Measurements from ENCODE around the gene NRCAM. TPM values are rescaled to one million over a fixed set of nuclear protein-coding genes. Genes with fewer than 3 reads are reported as not detected.
"Not testable (repeated sequence)": the region's sequence is repeated elsewhere in the genome, so short reads cannot be mapped to it uniquely, and the experiment has no call there.

Gene NRCAM
- polyA plus RNA-seq, 4 donors: 20.5 to 23.6 (median 22.0) TPM

DNA sequence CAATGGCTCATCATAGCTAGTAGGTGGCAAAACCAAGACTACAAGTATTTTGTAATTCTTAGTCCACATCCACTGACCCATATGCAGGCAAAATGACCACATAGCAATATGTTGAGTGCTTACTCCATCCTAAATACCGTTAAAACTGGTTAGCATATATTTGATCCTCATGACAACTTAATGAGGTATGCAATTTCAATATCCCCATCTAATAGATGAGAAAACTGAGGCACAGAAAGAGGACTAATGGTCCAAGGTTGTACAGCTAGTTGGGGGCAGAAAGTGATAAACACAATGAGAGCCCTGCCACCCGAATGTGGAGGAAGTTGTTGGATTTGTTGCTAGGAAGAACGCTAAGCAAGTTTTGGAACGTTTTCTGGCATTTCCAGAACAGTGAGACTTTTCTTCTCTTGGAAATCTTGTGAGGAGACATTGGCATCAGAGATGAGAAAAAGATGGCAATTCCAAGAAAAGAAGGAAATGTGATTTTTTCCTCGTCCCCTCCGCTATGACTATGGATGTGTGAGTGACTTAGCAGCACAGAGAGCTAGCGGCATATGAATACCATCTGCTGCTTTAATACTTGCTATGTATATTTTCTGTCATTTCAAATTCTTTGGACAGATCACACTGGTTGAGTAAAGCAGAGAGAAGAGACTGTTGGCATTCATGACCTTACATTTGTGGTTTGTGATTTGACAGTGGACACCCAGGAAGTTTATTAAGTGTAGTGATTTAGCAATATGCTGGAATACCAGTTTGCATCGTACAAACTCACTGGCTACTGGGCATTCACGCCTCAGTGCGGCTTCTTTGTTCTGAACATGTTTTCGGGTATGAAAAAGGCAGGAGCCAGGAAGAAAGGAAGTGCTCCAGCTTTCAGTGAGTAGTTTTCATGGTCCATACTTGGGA is 51.5 kb downstream of the NRCAM start:
- no peak for DNase-seq (ENCODE audit: low read depth in 4 of 4, low spot score in 3 of 4)

DNA sequence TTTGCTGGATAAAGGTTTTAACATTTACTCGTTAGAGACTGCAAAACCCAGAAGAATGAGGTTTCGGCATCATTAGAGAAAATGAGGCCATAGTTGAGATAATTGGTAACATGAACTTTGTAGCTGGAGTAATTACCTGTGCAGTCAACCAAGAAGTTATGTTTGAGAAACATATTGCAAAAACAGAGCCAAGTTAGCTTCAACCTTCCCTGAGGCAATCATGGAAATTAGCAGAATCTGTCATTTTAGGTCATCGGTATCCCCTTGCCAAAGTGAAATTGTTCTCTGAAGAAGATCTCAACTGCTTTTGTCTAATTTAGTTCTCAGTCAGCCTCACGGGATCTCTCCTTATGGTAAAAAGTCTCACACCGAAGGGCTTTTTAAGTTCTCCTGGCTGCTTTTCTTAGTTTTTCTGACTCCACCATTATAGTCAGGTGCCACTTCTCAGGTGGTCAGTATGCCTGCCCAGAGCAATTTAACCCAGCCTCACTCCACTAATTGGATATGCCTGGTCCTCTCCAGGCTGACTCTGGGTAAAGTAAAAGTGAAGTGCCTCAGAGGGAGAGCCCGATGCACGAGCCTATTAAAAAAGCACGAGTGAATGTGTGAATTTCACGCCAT is 52.5 kb downstream of the NRCAM start:
- DNase-seq (ENCODE audit: low read depth in 4 of 4, low spot score in 3 of 4): no peak

DNA sequence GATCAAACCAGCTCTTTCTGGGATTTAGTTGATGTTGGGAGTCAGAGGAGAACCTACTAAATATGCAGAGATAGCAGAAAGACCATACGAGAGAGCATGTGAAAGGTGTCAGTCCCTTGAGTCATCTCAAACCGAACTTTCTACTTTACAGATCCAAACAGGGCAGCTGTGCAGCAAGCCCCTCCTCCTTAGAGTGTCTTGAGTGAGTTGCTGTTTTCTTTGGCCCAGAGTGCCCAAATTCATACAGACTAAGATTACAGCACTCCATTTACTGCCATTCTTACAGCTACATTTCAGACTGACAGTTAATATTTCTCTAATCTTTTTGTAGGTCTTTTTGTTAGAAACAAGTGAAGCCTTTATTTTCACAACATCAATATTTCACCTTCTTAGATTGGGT is 53.4 kb downstream of the NRCAM start:
- no peak for DNase-seq (ENCODE audit: low read depth in 4 of 4, low spot score in 3 of 4)

DNA sequence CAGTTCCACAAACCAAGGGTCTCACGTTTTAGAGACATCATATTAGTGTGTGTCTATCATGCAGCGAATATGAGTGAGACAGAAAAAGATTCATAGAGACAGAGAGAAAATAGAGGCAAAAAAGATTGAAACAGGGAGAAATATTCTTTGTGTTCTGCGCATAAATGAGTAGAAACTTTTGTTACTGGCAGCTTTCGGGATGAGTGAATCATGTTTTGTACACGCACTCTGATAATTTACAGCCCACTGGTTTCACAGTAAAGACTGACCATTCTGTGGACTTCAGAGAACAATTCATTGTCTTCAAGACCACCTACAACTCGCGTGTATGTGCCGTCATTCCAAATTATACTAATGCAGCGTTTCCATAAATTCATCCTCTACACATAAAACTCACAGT is 60.2 kb downstream of the NRCAM start:
- no peak for DNase-seq (ENCODE audit: low read depth in 4 of 4, low spot score in 3 of 4)

DNA sequence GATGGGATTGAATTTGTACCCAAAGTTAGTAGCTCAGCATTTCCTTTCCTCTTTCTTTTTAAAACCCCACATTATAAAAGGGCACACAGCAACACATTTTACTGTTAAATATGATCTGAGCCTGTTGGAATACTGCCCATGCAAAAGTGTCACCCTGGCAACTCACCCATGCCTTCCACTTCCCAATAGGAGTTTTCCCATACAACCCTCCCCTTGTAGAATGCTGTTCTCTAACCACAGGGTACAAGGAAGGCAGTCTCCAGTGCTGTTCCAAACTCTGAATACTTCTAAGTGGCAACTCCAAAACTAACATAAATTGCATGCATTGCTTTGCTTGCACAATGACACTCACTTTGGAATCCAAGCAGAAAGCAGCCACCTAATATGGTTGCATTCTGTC is 60.8 kb downstream of the NRCAM start:
- no peak for DNase-seq (ENCODE audit: low read depth in 4 of 4, low spot score in 3 of 4)

DNA sequence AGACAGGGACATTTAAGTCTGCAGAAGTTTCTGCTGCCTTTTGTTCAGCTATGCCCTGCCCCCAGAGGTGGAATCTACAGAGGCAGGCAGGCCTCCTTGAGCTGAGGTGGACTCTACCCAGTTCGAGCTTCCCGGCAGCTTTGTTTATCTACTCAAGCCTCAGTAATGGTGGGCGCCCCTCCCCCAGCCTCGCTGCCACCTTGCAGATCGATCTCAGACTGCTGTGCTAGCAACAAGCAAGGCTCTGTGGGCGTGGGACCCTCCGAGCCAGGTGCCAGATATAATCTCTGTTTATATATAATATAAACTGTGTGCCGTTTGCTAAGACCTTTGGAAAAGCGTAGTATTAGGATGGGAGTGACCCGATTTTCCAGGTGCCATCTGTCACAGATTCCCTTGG is 63.1 kb downstream of the NRCAM start:
- DNase-seq (ENCODE audit: low read depth in 4 of 4, low spot score in 3 of 4): not testable (repeated sequence)

DNA sequence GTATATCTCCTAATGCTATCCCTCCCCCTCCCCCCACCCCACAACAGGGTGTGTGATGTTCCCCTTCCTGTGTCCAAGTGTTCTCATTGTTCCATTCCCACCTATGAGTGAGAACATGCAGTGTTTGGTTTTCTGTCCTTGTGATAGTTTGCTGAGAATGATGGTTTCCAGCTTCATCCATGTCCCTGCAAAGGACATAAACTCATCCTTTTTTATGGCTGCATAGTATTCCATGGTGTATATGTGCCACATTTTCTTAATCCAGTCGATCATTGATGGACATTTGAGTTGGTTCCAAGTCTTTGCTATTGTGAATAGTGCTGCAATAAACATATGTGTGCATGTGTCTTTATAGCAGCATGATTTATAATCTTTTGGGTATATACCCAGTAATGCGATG is 68.5 kb downstream of the NRCAM start:
- DNase-seq (ENCODE audit: low read depth in 4 of 4, low spot score in 3 of 4): not testable (repeated sequence)

DNA sequence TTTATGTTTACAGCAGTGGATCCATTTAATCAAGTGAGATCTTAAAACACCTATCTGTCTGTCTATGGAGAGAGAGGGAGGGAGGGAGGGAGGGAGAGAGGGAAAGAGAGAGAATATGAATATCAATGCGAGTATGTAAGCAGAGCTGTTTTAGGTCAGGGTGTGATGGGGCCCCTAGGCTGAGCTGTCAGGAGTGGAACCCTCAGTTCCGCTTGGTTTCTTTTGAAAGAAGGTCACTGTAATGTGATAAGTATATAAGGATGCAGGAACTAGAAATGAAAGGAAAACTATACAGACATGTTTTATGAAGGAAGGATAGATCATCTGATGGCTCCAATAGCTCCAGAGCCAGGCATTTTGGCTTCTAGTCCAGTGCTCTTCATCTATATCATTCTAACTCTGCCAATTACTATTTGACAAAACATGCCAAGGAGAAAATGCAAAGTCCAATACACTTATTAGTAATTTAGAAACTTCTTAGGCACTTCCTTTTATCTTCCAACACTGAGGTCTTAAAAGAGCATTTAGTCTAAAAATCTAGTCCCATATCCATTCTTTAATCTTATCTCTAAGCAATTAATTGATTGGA is 70.3 kb downstream of the NRCAM start:
- DNase-seq (ENCODE audit: low read depth in 4 of 4, low spot score in 3 of 4): no peak

DNA sequence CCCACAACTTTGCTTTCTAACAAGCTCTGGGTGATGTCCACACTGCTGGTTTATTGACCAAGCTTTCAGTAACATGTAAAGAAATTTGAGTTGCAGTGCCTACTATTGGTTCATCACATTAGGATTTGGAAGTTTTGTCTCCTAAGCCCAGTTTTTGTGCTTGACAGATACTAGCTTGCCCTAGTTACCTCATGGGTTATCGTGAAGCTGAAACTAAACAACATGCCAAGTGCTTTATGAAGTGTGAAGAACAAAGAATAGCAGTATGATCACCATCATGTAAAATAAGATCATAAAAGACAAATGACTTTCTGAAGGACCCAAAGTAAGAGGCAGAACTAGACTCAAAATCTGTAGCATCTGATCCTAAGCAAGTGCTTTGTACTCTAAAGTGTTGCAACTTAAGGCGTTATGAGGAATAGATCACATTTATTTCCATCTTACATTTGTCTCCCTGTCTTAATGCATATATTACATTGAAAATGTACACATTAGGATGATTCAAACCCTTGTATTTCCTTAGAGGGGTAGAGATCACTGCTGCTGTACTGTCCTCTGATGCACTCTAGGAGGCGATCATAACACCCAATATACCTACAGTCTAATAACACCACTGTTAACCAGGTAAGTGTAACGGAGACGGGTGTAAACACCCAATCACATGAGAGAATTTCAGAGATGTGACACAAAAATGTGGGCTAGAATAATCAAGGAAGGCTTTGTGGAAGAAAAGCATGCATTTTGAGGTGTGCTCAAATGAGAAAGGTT is 71.3 kb downstream of the NRCAM start:
- DNase-seq (ENCODE audit: low read depth in 4 of 4, low spot score in 3 of 4): no peak

DNA sequence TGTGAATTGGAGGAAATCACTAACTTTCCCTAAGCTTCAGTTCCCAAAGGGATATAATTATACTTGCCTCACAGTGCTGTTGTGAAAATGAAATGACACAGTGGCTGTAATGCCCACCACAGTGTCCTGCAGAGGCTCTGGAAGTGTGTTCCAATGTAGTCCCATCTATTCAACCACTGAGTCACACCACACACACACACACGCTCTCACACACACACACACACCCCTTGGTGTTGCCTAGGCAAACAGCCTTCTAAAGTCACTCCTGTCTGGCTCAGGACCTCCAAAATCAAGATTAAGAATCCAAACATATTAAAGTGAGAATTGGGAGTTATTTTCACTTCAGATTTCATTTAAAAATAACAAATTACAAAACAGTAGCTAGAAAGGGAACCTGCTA is 73.3 kb downstream of the NRCAM start:
- no peak for DNase-seq (ENCODE audit: low read depth in 4 of 4, low spot score in 3 of 4)

DNA sequence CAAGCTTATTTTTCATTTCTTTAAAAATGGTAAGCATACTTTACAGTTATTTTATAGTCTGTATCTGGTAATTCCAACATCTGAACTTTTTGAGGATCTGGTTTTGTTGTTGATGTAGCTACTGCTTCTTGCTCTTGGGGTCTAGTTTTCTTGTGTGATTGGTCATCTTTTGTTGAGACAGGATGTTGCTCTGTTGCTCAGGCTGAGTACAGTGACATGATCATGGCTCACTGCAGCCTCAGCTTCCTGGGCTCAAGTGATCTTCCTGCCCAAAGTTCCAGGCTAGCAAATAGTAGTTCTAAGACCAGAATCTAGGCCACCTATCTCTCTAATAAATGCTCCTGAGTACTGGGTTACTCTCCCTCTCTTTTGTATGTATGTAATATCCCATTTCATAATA is 75.7 kb downstream of the NRCAM start:
- DNase-seq (ENCODE audit: low read depth in 4 of 4, low spot score in 3 of 4): no peak

DNA sequence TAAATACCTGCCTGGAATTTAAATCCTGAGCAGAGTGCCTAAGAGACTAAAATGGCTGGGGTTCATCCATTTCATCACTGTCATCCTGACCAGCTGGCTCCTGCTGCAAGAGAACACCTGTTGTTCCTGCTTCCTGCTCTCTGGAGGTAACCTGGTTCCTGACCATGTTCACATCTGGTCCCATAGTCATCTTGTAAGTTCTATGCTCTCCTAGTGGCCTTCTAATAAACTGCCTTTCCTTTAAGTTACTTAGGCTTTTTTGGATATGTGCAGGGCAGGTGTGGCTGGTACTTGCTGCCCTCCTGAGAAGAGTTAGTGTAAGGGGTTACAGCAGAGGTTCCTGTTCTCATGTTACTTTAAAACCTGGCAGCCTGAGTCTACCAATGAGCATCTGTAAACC is 80.0 kb downstream of the NRCAM start:
- no peak for DNase-seq (ENCODE audit: low read depth in 4 of 4, low spot score in 3 of 4)

DNA sequence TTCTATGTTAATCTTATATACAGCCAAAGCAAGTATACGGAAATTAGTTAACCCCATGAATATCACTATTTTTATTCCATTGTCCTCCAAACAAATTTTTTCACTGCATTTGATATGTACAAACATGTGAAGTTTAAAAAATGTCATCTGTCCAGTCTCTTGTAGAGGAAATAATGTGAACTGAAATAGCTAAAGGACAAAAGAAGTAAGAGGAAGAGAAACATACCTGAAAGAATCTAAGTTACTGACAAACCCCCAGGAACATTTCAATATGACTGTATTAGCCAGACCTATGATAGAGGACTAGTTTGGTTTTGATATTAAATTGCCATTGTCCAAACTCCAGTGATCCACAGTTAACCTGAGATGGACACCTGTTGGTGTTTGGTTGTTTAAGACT is 80.6 kb downstream of the NRCAM start:
- no peak for DNase-seq (ENCODE audit: low read depth in 4 of 4, low spot score in 3 of 4)

DNA sequence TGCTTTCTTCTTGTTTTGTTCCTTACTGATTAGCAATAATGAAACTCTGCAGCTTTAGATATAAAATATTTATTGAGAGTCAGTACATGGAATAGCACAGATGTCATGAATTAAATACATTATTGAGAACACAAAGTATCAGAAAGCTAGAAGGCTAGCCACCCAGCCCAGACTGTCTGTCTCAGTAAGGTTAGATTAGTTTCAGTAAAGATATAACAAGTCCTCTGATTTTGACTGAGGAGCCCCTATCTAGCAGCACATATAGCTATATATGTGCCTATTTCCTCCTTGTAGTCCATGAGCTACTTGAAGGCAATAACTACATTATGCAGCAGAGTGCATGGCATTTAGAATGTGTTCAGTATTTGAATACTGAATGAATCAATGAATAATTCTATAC is 81.3 kb downstream of the NRCAM start:
- no peak for DNase-seq (ENCODE audit: low read depth in 4 of 4, low spot score in 3 of 4)

DNA sequence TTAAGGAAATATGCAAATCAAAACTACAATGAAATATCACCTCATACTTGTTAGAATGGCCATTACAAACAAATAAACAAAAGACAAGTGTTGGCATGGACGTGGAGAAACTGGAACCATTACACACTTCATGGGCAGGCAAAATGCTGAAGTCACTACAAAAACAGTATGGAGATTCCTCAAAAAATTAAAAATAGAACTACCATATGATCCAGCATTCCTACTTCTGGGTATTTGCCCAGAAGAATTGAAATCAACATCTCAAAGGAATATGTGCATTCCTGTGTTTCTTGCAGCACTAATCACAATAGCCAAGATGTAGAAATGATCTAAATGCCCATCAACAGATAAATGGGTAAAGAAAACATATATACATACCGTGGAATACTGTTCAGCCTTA is 83.6 kb downstream of the NRCAM start:
- DNase-seq (ENCODE audit: low read depth in 4 of 4, low spot score in 3 of 4): no peak

DNA sequence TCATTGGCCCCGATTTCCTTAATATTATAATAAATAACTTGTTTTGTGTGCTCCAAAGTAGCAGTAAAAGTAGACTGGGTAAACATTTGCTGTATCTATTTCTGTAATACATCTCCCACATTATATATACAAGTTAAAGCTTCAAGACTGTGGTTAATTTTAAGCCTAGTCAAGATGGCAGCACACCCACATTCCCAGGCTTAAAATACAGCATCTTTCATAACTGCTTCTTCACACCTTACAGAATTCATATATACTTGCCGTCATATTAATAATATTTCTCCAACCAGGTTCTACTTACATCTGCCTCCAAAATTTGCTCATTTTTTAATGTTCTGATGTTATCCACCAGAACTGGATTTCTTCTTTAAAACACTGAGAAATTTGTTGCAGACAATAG is 85.6 kb downstream of the NRCAM start:
- no peak for DNase-seq (ENCODE audit: low read depth in 4 of 4, low spot score in 3 of 4)

DNA sequence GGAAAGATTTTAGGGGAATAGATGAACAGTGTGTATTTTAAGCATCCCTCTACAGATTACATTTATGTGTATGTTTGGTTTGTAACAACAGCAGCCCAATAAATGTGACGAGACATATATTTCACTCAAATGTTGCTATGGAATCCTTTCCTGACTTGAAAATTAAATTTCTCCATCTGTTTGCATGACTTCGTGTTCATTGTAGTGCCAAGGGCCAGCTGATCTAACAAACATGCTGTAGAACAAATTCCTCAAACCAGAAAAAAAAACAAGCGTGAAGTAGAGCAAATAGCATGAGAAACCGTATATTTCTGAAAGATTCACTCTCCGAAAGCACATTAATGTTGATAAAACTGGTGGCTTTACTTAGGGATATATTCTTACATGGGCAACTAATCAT is 87.8 kb downstream of the NRCAM start:
- no peak for DNase-seq (ENCODE audit: low read depth in 4 of 4, low spot score in 3 of 4)

DNA sequence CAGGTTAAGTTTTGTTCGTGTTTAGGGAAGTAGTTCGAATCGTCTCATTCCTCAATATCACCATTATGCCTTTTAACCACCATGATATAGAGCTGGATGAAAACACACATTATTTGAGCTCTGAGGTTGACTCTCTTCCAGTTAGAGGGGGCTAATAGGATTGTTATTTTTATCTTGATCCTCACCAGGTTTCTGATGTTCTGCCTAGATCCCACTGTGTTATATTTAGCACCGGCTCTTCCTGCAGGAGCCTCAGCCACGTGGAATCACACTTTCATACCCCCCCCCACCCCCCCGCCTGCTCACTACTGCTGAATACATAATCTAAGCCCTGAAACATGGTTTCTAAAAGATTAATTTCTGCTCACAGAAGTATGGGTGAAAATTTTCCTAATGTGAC is 88.3 kb downstream of the NRCAM start:
- DNase-seq (ENCODE audit: low read depth in 4 of 4, low spot score in 3 of 4): no peak

DNA sequence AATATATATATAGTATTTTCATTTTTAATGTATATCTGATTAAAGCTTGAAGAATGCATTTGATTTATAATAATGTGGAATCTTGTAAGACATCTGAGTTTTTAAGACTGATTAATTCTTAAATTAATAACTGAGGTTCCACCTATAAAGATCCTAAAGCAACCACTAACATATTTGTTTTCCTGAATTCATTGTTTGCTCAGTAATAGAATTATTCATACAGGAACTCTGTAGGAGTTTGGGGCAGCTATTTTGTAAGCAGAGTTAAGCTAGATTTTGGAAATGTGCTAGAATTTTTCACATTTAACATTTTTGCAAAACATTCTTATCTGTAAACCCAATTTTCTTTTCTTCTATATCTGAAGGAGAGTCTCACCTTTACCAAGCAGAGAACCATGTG is 88.9 kb downstream of the NRCAM start:
- no peak for DNase-seq (ENCODE audit: low read depth in 4 of 4, low spot score in 3 of 4)

DNA sequence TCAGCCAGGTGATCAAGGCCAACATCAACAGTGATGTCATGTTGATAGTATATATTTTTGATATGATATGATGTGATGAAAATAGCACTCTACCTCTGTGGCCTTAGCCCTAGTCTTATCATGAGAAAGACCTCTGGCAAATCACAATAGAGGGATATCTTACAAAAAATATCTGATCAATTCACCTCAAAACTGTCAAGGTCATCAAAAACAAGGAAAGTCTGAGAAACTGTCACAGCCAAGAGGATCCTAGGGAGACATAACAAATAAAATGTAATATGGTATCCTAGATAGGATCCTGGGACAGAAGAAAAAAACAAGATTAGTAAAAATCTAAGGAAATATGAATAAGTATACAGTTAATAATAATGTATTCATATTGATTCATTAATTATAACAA is 92.6 kb downstream of the NRCAM start:
- DNase-seq (ENCODE audit: low read depth in 4 of 4, low spot score in 3 of 4): no peak

Measured in right renal pelvis (tissue), 4 donors.